NCI-H2227 (cell line): Measurements from ENCODE around the gene VAPA.

Source experiments
- DNase-seq: peaks from one replicate; lab custom pipeline; 2025; ENCODE audit not compliant: unreplicated experiment; lab: John Stamatoyannopoulos, UW

The VAPA gene

DNA sequence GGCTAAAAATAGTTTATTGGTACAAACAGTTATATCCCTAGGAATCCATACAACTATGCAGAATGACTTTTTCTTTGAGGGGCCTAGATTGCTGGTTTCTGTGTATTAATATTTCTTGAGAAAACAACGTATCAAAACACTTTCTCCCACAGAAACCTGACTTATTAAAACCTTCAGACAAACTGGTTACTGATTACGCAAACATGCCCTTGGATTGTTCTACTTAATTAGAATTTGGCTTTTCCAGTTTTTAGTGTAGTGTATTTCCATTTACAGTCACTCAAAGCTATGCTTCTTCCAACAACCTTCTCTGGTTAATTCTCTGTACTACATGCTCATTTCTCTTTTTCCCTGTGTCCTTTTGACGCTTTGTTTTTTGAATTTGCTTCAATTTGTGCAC is 20.0 kb downstream of the VAPA start:
- DNase-seq = no peak

DNA sequence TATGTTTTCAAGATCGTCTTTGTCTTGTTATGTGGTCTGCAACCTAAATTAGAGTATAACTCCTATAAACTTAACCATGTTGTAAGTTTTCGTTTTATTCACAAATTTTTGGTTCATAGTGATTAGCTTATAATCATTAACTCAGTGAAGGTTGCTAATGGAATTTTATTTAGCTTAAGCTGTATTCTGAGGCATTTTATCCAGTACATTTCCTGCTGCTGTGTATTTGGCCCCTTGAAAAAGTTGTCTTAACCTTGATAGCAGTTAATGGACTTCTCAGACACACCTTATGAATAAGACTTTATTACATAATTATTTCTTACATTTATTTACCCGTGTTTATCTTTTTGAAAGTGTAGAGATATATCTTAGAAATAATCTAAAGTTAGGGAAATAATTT is 20.5 kb downstream of the VAPA start:
- DNase-seq = no peak

DNA sequence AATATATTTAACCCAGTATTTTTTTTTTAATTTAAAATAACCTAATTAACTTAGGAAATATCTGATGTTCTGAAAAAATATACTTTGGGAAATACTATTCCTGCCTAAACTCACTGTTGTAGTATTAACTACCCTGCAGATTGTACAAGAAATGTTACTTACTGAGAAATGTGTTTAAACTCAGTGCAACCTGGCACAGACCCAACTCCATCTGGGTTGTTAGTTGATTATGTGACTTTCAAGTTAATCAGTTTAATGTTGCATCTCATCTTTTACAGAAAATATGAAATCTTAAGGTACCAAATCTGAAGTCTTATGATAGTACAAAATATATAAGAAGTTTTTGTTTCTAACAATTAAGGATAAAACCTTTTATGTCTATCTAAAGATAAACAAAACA is 27.3 kb downstream of the VAPA start:
- no peak for DNase-seq

DNA sequence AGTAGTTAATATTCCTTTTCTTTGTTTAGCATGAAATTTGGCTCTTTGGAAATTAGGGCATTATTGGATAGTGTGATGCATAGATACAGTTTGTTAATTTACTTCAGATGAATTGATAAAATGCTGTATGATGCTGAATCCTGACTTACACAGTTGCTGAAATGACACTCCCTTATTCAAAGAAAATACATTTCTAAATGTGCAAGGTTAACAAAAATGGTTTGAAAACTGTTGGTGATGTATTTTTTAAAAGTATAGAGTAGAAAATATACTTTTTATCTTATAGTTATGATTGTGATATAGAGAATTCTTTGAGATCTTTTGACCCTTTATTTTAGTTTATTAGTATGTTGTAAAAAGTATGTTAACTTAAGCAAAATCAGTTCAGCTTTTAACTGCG is 27.8 kb downstream of the VAPA start:
- DNase-seq = no peak

DNA sequence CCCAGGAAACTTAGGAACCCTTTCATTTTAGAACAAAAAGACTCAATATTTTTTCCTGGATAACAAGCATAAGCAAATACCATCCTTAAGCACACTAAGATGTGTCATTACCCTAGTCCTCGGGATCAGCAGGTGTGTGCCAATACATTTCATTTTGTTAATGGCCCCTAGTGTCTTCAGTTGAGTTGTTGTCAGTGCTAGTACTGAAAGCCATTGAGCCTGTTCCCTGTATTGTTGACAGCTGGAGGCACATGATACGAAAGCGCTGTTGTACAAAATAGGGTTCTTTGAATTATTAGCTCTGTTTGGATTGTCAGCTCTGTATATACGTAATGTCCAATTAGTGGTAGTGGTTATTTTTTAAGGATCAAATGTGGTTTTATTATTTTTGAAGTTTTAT is 29.5 kb downstream of the VAPA start:
- no peak for DNase-seq

DNA sequence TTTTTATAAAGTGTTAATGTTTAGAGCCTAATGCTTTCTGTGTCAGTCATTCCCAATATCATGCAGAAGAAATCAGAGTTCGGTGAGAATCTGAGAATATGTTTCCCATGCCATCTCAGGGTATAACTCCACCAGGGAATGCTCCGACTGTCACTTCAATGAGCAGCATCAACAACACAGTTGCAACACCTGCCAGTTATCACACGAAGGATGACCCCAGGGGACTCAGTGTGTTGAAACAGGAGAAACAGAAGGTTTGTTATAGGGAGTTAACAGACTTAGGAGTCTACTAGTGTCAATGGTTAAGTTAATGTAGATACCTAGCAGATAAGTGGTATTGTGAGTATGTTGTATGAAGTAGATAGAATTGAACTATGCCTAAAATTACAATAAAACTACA is 31.0 kb downstream of the VAPA start:
- no peak for DNase-seq

DNA sequence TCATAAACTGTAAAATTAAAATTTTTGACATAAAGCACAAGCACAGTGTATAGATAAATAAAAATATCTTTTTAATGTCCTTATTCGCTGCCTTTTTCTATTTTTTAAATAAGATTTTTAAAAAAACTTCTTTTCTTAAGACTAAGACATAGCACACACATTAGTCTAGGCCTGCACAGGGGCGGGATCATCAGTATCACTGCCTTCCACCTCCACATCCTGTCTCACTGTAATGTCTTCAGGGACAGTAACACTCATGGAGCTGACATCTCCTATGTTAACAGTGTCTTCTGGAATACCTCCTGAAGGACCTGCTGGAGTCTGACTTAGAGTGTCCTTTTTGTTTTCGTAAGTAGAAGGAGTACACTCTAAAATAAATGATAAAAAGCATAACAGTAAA is 33.0 kb downstream of the VAPA start:
- DNase-seq = no peak

DNA sequence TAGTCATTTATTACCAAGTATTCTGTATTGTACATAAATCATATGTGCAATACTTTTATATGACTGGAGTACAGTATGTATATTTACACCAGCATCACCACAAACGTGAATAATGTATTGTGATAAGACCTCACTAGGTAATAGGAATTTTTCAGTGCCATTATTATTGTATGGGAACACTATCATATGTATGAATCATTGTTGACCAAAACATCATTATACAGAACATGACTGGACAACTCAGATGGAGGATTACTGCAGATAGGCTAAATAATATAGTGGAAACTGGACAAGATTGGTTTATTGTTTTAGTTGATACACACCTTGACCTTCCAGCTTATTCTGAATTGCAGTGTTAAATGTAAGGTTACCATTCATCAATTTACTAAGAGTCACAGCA is 33.4 kb downstream of the VAPA start:
- DNase-seq = no peak

DNA sequence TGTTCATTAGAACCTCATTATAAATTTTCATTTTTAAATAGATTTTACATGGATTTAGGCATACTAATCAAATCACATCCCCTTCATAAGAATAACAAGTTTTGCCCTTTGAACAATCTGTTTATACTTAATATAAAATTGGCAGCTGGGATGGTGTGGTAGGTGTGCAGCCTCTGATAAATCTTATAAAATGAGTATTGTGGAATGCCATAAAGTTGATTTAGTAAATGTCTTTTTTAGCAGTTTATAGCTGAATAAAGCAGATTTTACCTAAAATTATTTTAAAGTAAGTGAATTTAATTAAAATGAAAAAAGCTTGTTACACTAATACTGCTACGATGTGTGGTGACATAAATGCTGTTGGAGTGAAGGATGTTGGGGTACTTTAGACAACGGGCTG is 35.5 kb downstream of the VAPA start:
- DNase-seq = no peak

DNA sequence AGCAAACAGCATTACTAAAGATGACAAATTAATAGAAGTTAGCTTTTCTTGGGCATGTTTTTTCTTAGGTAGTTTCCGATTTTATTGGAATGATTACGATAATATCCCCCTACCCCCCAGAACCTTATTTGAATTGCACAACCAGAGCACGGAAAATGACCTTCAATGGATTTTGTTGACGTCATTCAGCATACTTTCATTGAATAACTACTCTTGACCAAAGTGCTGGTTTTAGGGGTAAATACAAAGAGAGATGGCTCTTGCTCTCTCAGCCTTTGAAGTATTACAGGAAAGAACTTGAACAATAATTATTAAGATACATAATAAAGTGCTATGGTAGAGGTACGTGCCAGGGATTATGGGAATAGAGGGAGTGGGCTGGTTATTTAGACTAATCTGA is 36.0 kb downstream of the VAPA start:
- no peak for DNase-seq

DNA sequence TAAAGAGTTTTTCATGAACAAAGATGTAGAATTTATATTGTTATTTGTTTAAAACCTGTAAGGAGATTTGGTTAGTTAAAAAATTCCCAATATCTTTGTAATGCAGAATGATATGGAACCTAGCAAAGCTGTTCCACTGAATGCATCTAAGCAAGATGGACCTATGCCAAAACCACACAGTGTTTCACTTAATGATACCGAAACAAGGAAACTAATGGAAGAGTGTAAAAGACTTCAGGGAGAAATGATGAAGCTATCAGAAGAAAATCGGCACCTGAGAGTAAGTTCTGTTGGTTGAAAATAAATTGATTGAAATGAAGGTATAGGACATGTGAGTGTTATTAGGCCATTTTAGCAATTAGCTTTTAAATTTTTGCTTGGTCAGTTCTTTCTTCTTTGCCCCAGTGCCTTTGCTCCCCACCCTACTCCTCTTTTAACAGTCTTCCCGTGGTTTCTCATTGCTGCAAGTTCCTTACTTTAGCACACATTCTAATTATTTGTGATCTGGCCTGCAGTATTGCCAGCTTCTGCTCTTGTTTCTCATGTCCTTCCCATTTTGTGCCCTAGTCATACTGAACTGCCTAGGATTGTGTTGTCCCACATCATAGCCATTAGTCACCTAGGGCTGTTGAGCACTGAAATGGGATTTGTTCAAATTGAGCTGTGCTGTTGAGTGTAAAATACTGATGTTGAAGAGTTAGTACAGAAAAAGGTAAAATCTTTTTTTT is 36.6 kb downstream of the VAPA start:
- DNase-seq = no peak

DNA sequence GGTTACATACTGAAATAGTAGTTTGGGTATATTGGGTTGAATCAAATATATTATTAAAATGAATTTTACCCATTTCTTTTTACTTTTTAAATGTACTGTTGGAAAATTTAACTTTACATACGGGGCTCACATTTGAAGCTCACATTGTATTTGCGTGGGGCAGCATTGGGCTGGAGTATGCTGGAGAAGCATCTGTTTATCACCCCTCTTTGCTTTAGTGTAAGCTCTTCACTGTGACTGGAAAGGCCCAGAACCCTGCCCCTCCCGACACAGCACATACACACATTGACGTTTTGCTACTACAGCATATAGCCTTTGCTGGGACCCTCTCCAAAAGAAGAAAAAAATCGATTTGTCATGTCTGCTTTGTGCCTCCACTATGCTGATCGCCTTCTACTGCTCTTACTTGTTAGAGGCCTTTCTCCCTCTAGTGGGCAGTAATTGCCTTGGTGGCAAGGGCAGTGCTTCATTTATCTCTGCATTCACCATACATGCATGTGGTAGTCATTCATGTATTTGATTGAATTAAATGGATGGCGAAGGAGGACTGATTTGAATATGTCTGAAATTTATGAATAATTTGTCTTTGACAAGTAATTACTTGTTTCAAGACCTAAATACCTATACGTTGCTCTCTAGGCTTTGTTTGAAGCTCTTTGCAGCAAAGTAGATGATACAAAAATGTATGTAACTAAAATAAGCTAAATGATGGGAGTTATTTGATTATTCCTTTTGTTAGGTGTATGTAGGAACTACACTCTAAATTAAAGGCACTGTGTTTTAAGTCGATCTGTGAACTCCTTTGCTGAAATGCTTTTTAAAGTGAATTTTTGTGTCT is 37.4 kb downstream of the VAPA start:
- peak; percentile 55 for DNase-seq

DNA sequence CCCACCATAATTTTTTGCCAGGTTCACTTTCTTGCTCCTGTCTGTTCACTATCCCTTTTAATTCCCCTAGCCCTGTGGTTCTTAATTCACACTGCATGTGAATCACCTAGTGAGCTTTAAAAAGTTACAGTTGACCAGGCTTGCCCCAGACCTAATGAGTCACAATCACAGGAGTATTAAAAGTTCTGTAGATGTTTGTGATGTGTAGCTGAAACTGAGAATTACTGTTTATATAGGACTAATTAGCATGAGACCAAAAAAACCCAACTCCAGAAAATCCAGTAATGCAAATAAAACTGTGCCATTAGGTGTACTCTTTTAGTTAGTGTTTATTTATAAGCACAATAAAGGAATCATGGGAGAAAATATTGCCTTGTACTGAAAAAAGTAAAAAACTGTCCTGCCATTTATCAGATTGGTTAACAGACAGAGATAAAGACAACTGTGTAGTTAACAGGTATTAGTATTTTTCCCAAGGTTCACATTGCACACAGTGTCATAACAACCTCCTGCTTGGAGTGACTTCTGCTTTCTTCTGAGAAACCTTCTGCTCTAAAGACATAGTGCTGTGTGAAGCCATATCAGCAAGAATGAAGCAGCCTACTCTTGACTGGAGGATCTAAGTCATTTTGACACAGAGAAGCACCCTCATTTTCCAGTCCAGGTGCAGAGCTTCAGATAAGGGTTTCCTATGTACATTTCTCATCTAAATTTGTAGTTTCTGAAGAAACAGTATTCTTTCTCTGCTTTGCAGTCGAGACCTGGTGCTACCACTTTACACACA is 39.0 kb downstream of the VAPA start:
- DNase-seq = no peak

DNA sequence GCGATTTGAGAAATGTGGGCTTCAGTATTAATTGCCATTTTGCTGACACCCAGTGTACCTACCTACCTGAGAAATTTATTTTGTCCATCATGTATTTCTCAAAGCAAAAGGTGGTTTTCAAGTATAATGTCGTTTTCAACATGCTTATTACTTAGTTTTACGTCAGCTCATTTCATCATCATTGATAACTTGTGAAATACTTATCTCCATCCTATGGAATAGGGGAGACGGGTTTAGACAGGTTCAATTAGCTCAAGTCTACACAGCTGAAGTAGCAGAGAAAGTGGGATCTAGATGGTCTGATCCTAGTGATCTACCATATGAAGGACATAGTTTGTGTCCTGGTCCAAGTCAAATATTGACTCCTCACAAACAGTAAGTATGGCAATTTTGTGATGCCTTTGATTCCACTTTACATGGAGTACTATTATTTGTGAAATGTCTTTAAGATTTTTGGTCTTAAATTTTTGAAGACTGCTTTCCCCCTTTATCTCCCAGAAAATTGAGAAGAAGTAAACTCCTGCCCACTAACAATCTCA is 45.1 kb downstream of the VAPA start:
- no peak for DNase-seq

DNA sequence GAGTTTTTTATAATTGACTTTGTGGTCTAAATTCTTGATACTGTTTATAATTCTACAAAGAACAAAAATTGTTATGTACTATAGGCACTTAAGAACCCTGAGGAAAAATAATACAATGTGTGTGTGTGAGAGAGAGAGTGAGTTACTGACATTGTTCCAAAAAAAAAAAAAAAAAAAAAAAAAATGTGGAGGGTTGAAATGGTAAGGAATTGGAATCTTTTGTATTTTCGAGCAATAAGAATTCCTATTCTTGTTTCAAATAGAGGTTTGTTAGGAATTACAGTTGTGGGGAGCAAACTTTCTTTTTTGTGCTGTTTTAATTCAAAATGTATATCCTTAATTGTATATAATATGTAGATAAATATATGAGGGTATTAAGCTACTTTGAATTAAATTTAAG is 45.7 kb downstream of the VAPA start:
- no peak for DNase-seq

DNA sequence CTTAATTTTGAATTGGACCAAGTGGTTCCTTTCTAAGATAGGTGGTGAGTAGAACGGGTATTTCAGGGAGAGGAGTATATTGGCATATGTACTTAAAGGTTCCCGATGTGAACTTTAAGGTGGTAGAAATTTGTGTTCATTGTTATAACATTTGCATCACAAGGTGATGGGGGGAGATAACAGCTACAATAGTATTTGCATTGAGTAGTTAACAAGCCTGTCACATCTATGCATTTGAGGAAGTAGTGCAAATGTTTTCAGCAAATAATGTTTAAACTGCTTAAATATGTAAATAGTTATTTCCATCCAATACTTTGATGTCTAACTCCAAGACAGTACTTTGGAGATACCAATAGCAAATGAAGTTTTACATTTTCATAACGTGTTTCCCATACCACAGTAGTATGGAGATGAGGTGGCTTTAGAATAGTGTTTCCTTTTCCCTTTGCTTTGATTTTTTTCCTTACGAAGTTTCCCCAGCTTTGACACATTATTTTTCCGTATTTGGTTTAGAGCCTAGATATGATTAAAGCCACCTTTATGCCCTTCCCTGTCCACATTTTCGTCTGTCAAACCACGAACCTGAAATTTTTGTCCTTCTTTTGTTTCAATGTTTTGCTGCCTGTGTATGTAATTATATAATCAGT is 46.6 kb downstream of the VAPA start:
- no peak for DNase-seq

DNA sequence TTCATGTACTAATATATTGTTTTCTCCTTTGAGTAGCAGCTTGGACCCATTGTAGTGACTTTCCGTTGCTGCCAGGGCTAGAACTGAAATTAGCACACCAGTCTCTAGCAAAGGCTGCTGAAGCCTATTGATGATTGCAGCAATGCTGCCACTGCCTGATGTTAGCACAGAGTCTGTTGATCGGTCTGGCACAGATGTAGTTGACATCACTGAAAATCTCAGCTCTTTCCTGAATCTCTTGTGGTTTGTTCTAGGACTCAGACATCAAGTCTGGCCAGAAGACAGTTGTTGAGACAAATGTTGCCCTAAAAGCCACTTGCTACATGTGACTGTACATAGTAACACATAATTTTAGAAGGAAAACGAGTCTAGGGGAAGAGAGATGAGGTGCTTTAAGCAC is 47.2 kb downstream of the VAPA start:
- DNase-seq = no peak

DNA sequence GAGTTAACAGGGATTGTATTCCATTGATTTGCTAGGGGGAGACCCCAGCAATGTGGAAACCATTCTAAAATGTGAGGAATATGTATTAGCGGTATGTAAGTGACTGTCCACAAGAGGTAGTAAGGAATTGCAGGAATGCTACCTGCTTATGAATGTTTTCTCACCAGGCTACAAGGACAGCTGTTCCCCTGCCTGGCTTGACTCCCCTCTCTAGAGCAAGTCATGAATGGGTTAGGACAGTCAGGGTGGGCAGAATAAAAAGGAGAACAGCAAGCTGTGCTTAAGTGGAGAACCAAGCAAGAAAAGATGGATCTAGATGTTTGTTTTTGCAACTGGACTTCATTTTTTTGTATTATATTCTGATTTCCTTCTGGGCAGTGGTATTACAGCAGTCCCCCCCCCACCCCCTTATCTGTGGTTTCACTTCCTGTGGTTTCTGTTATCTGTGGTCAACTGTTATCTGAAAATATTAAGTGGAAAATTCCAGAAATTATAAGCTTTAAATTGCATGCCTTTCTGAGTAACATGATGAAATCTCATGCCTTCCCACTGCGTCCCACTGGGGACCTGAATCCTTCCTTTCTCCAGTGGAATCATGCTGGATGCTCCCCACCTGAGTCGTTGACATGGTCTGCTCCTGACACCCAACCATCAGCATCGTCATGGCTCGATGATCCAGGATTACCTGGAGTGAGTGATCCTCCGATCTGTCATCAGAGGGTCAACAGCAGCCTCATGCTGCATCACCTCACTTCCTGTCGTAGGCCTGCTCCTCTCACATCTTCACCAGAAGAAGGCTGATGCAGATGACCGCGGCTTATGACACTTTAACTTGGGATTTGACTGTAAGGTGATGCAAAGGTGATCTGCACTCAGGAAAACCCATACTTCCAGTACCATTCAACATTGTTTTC is 52.2 kb downstream of the VAPA start:
- DNase-seq = no peak

DNA sequence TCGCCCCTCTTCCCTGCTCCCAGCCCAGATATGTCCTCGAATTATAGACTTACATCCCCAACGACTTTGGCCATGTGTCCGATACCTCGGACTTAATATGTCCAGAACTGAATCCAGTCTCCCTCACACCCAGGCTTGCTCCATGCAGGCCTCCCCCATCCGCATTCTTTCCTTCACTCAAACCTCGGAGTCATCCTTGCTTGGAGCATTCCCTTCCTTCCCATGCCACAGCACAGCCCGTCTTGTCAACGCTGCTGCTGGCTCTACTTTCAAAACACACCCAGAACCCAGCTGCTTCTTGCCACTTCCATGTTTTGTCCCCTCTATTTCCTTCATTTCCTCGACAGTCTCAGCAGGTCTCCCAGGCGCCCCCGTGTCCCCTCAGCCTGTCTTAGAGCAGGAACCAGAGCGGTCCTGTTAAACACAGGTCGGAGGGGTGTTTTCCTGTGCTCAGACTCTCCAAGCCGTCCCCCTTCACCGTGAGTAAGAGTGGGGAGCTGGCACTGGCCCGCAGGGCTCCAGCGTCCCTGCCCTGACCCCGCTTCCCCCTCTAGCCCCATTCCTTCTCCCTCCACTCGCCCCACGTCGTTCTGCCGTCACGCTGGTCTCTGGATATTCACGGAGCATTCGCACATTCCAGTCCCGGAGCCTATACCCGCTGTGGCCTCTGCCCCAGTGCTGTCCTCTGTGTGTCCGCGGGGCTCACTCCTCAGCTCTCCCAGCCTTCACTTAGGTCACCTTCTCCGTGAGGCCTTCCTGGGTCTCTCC is 54.4 kb downstream of the VAPA start:
- DNase-seq = no peak
